ENCODE results near the gene CALHM5. TPM values are rescaled to one million over a fixed set of nuclear protein-coding genes. Genes with fewer than 3 reads are reported as not detected.

The CALHM5 gene
- total RNA-seq, 4 donors from 2014 or later: 1.8 to 2.9 (median 2.4) TPM

DNA sequence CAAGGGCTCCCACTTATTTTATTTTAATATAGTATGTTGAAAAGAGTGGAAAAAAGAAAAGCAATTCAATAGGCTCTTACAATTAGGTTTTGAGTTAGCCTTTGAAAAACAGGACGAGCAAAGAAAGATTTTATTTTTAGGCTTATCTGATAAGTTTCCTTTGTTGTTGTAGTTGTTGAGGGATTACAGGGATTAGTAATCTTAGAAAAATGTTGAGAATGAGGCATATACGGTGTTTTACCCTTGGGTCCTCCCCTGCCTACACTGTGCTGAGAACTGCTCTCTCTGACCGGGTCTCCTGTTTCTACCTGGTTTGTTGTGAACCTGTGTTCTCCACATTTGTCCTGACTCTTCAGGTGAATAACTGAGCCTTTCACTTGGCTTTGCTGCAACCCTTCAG, 17.3 kb downstream of the CALHM5 start:
- Histone ChIP-seq H3K36me3 (no peaks in the 10 kb centered on the region), H3K4me1 (no peaks in the 10 kb centered on the region), H3K27me3 (no peaks in the 10 kb centered on the region), H3K9me3 (no peaks in the 10 kb centered on the region), H3K27ac (no peak overlapping the region), H3K4me3 (no peak overlapping the region)
- intact Hi-C loops (cut with DNase I; ENCODE audit: low total_unique reads): no loop called here
- DNase-seq: no peak
- TF ChIP-seq CTCF (IDR thresholded peaks at IDR 0.05): no peak
- TF ChIP-seq POLR2A (IDR thresholded peaks at IDR 0.05): no peak

DNA sequence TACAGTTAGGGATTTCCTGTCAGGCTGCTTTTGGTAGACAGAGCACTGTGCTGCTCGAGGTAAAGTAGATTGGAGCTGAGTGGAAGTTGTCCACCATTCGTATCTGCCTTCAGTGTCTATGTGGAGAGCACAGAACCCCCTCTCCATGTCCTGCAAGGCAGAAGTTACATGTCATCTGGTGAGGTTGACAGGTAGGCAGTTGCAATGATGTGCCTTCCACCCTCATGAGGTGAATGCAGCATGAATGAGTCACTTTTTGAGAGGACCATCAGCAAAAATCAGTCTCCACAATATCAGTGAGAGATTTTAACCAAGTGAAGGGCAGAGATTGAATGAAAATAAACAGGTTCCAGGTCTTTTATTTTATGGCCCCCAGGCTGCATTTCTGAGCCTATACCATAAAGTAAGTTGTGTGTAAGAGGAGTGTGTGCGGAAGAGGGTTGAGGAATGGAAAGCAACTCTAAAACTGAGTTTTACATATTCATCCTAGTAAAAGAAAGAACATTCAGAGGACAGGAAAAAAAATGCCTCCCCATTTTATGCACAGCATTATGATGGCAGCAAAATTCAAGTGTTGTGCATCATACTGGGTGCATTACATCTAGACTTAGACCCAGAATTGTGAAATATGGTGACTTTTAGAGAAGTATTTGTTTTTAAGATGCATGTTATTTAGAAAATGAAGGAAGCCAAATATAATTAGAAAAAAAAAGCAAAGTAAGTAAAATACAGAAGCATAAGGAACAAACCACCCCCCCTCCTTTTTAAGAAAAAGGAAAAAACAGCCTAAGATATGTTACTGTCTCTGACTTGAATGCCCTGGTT, 18.2 kb downstream of the CALHM5 start:
- DNase-seq: no peak
- H3K4me3 ChIP-seq: no peak overlapping the region
- H3K36me3 ChIP-seq: no peaks in the 10 kb centered on the region
- H3K27ac ChIP-seq: no peak overlapping the region
- no peaks in the 10 kb centered on the region for H3K27me3 ChIP-seq
- H3K9me3 ChIP-seq: no peaks in the 10 kb centered on the region
- TF ChIP-seq POLR2A (IDR thresholded peaks at IDR 0.05) (no peak), CTCF (IDR thresholded peaks at IDR 0.05) (no peak)
- H3K4me1 ChIP-seq: no peaks in the 10 kb centered on the region
- intact Hi-C loops (cut with DNase I; ENCODE audit: low total_unique reads): no loop called here

DNA sequence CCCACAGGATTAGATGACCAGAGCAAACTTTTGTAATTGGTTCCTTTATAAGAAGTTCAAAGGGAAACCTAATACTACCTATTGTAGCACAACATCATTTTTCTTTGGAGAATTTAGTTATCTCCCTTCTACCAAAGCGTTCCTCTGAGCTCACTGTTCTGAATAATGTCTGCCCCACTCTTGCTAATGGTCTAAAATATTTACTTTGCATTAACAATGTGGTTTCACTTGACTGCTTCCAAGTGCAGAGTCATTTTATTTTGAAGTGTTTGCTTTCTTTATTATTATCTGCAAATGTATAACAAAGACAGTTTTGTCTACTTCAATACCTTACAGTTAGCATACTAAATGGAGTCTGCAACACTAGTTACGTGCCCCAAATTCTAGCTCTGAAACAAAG, 19.0 kb downstream of the CALHM5 start:
- Histone ChIP-seq H3K27me3 (no peaks in the 10 kb centered on the region), H3K27ac (no peak overlapping the region), H3K4me1 (no peaks in the 10 kb centered on the region), H3K4me3 (no peak overlapping the region), H3K36me3 (no peaks in the 10 kb centered on the region), H3K9me3 (no peaks in the 10 kb centered on the region)
- intact Hi-C loops (cut with DNase I; ENCODE audit: low total_unique reads): no loop called here
- no peak for DNase-seq
- TF ChIP-seq CTCF (IDR thresholded peaks at IDR 0.05) (no peak), POLR2A (IDR thresholded peaks at IDR 0.05) (no peak)

DNA sequence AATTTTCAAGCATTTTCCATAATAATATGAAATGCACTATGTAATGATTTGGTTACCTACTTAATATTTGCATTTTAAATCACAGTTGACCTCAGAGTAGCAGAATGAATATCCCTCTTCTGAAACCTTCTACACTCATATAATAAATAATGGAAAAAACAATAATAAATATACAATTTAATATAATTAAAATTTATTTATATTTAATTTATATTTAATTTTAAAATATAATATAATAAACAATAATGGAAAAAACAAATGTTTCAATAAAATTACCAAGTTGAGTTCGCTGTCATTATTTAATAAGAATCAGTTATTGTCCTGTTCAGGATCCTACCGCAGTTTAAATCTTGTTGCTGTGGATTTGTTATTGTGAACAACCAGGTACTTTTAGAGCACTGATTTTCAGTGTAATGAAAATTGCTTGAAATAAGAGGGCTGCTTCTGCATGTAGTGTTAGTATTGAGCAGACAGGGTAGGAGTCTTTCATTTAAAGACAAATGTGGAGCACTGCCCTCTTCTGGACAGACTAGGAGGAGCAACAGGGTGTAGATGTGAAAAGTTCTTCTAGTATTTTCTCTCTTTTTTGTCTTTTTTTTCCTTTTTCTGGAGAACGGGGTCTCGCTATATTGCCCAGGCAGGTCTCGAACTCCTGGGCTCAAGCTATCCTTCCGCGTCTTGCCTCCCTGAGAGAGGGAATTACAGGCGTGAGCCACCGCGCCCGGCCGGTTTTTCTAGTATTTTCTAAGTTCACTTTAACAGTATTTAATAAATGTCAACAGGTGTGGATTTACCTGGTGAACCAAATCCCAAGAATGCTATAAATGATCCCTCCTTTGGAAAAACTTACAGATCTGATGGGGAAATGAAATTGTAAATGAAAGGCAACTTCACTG, 20.5 kb downstream of the CALHM5 start:
- DNase-seq: peak; percentile 43 to 52
- intact Hi-C loops (cut with DNase I; ENCODE audit: low total_unique reads): no loop called here
- no peaks in the 10 kb centered on the region for H3K36me3 ChIP-seq
- TF ChIP-seq POLR2A (IDR thresholded peaks at IDR 0.05): no peak
- peak; percentile 55 to 79 (median 64) for TF ChIP-seq CTCF (IDR thresholded peaks at IDR 0.05)
- no peaks in the 10 kb centered on the region for H3K27me3 ChIP-seq
- H3K4me3 ChIP-seq: no peak overlapping the region
- H3K27ac ChIP-seq: no peak overlapping the region
- H3K9me3 ChIP-seq: no peaks in the 10 kb centered on the region
- no peaks in the 10 kb centered on the region for H3K4me1 ChIP-seq
